Stimulated activated CD4-positive, alpha-beta T cell treated with anti-CD3 and anti-CD28 coated beads, Interleukin-1b, Interleukin-23, amount 100 ng/mL, for 1 hour (primary cell): Measurements from ENCODE around the gene FGF5.
"Not testable (repeated sequence)": the region's sequence is repeated elsewhere in the genome, so short reads cannot be mapped to it uniquely, and the experiment has no call there.

ENCODE experiments used
- DNase-seq, 2 donors: peaks; one replicate each; pipeline ENCODE4 v3.0.0-alpha.2; 2020; ENCODE audit warnings: low read depth in 2 of 2

Gene FGF5

DNA sequence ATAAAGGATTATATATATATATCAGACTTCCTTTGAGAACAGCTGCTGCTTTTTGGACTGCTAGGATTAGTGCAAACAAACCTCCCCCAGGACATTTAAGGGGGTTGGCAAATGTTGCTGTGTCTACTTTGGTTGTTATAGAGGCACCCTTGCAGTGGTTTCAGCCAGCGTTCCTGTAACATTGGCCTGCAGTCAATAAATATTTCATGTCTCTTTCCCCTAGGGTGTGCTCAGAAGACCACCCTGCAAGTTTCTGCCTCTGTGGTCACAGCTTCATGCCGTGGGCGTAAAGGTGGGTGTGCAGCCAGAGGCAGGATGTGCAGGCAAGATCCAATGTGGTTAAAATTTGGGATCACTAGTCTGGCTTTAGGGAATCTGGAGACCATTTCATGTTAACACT lies 28.9 kb downstream of the FGF5 start:
- DNase-seq = no peak

DNA sequence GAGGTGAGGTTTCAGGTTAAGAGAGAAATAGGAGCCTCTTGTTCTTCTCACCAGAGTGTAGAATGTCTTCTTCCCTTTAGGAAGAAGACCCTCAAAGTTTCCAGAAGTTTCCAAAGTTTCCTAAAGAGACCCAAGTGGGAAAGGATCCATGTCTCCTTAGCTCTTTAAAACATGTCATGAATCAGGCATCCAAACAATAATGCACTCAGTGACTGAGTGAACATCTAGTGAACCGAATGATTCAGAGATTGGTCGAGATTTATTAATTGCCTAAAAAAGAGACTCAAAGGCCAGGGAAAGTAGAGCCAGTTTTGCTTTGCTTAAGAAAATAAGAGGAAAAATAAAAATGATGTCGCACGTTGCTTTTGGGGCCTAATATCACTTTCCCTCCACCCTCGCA lies 29.4 kb downstream of the FGF5 start:
- no peak for DNase-seq

DNA sequence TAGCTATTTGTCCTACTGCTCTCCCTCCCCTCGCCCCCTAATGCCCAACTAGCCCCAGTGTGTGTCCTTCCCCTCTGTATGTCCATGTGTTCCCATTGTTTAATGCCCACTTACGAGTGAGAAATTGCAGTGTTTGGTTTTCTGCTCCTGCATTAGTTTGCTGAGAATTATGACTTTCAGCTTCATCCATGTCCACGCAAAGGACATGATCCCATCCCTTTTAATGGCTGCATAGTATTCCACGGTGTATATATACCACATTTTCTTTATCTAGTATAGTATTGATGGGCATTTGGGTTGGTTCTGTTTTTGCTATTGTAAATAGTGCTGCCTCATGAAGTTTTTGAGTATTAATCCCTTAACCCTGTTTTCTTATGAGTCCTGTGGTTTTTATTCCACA lies 35.4 kb downstream of the FGF5 start:
- no peak for DNase-seq

DNA sequence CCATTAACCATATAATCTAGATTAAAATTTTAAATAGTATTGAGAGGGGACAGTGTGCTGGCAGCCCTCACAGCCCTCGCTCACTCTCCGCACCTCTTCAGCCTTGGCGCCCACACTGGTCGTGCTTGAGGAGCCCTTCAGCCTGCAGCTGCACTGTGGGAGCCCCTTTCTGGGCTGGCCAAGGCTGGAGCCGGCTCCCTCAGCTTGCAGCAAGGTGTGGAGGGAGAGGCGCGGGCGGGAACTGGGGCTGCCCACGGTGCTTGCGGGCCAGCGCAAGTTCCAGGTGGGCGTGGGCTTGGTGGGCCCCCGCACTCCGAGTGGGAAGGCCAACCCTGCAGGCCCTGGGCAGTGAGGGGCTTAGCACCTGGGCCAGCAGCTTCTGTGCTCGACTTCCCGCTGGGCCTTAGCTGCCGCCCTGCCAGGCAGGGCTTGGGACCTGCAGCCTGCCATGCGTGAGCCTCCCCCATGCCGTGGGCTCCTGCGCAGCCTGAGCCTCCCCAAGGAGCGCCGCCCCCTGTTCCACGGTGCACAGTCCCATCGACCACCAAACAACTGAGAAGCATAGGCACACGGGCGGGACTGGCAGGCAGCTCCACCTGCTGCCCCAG lies 36.3 kb downstream of the FGF5 start:
- no peak for DNase-seq

DNA sequence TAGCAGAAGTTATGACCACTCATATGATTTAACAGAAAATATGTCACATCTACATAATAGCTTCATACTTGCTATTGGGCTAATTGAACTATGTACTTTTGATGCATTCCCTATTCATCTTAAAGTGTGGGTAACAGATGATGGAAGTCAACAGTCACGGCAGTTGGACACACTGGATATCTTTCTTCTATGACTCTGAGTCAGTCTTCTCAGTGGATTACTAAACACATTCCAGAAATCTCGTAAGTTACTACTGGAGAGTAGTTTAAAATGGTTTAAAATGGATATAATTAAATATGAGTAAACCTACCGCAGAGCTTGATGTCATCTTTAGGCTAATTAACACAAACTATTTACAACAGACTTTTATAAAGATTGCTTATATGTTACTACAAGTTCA lies 39.0 kb downstream of the FGF5 start:
- DNase-seq = no peak

DNA sequence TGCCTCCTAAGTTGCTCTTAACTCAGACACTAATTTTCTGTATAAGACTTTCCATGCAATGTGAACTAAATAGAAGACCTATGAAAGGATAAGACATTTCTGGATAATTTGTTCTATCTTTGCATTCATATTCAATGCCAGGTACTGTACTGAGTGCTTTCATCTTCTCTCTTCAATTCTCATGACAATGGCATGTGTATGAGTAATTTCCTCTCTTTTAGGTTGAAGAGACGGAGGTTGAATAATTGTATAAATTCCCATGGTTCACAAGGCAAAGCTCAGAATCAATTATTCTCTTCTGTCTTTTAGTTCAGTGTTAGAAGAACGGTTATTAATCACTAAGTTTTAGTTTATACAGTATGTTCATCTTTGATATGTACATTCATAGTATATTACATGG lies 39.8 kb downstream of the FGF5 start:
- no peak for DNase-seq

DNA sequence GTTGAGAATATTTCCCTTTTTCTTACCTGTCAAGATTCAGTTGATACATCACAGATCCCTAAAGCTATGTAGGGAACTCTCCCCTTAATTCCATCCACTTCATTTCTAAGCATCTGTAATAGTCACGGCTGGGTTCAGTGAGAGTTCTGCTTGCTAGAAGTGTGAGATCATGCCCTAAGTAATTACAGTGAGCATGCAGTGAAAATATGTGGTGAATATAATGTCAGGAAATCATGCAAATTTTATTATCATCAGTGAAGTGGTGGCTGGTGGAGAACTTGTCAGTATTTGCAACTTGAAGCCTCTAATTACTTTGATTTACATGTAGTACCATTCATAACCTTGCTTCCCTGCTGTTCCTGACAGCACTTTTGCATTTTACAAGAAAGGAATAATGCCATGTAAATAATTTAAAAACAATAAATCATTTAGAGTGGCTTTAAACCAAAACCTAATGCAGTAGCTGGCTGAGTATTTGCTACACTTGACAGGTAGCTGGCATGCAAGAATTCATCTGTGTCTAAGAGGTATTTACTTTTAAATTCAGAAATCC lies 40.8 kb downstream of the FGF5 start:
- DNase-seq = no peak

DNA sequence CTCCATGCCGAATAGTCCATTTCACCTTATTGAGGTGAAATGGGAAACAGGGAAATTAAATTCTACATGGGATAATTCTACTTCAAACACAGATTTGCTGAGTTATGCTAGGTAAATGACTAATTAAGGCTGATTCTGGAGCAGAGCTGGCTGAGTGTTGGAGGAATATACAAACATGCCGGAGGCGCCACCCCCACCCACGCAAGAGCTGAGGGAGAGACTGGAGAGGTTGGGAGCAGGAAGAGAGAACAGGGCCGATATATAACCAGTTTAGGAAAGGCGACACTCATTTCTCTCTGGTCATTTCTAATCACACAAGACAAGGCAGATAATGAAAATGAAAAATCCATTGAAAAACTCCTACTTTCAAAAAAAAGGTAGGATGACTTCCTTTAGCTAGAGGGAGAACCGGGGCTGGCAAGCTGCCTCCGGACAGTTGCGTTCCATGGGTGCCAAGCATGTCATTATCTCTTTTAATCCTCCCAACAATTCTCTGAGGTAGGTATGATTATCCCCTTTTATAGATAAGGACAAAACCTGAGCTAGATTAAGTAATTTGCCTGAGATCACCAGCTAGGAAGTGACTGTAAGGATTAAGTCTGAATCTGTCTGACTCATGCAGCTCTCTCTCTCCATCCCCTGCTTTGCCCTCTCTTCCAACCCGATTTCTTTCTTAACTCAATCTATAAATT lies 41.5 kb downstream of the FGF5 start:
- DNase-seq = no peak

DNA sequence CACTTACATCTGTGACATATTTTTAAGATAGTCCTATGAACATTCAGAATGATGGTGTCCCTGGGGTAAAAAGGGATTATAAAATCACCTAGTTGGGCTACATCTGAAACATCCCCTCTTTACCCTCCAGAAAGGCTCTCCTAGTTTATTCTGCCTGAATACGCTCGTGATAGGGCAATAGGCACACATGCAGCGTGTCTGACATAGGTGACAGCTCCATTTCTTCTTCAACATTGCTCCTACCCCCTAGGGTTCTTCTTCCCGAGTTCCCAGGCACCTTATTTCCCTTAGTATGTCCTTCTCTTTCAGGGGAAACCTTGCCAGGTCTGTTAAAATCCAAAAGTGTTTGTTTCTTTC lies 42.0 kb downstream of the FGF5 start:
- no peak for DNase-seq

DNA sequence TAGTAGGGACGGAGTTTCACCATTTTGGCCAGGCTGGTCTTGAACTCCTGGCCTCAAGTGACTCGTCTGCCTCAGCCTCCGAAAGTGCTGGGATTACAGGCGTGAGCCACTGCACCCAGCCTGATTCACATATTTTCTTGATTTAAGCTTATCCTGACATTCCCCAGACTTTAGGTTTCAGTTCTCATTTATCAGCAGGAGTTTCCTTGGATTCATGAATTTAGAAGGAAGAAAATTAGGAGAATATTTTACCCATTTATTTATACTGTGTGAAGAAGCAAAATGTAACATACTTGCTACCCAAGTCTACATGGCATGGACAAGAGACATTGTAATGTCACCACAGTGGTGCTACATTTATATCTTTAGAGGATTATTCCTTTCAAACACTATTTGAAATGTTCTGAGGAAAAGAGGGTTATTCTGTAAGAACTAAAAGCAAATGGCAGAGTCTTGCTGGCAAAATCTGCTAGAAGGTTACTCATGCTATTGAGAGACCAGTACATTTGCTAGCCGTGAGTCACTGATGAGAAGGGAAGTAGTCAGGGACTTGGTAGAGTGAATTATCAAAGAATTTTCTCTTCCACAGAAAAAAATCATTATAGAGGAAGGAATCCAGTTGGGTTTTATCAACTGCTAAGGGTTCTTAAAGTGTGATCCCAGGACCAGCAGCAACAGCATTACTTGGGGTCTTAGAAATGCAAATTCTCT lies 43.0 kb downstream of the FGF5 start:
- DNase-seq = no peak

DNA sequence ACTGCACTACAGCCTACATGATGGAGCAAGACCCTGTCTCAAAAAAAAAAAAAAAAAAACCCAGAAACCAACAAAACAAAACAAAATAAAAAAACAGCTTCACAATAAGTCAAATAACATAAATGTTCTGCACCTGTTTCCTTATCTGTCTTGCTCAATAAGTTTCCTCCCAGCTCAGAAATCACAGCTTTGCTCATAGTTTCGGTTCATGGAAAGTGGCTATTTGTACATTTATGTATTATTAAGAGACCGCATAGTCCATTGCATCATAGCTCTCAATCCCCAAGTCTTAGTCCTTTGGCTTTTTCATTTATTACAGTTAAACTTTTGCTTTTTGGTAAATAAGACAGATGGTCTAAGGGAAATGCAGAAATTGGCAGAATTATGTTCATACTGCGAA lies 44.7 kb downstream of the FGF5 start:
- DNase-seq = no peak

DNA sequence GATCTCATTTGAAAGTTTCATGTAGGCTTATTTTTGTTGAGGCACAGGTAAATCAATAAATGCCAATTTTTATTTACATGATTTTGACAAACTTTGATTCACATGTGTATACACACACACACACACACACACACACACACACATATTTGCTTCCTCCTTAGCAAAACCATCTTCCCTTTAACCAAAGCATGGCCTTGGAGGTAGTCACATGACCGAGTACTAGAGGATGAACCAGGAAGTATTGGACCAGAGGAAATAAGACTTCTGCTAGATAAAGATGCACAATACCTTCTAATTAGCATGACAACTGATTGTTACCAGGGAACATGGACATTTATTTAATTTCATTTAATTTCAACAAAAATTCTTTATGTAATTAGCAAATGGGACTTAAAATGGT lies 45.7 kb downstream of the FGF5 start:
- no peak for DNase-seq

DNA sequence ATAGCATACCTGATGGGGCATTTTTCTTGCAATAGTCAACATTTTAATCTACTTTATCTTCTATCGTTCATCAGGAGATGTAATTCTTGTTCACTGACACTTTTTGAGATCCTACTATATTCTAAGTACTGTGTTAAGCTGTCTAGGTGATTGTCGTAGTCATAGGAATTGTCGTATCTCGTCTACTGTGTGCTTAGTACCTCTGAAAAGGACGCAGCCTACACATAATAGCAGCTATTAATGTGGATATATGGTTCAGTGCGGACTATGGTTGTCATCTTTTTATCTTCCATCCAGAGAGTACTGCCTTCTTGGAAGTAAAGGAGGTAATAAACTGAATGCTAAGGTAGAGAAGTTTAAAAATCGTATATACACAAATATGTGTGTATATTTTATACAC lies 47.2 kb downstream of the FGF5 start:
- DNase-seq = no peak

DNA sequence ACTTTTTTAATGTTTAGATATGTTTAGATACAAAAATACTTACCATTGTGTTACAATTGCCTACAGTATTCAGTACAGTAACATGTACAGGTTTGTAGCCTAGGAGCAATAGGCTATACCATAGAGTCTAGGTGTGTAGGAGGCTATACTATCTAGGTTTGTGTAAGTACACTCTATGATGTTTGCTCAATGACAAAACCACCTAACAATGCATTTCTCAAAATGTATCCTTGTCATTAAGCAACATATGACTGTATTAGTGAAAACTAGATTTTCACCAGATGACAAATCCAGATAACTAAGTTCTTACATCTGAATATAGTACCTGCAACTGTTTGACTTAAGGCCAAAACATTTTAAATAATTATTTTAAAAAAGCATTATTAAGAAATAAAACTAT lies 49.4 kb downstream of the FGF5 start:
- DNase-seq = not testable (repeated sequence)

DNA sequence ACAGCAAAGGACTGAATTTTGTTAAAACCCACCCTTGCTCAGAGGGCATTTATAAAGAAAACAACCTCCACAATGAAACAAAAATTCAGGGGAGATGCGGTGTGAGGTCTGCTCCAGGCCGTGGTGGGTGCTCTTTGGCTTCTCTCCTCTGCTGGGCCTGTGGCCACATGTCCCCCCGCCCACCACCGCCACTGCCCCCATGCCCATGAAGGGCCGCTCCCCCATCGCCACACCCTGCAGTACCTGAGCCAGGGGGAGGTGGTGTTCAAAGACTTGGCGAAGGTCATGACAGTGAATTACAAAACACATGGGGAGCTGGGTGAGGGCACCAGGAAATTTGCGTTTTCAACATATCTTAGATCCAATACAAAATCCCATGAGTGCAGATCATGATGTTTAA lies 54.9 kb downstream of the FGF5 start:
- DNase-seq = no peak

DNA sequence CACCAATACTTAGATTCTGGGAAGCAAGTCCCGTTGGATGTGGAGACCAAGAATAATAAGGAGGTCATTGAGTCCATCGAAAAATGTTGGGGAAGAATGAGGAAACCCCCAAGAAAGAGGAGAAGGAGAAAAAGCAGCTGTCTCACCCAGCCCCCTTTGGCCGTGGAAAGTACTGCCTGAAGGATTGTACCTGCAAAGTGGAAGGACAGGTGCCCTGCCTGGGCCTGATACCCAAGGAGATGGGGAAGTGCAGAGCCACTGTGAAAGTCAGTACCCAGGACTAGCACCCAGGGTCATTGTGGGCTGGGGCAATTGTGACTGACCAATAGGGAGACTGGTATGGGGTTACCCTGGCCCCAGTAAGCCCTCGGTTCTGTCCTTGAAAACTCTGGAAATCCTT lies 55.3 kb downstream of the FGF5 start:
- DNase-seq = no peak

DNA sequence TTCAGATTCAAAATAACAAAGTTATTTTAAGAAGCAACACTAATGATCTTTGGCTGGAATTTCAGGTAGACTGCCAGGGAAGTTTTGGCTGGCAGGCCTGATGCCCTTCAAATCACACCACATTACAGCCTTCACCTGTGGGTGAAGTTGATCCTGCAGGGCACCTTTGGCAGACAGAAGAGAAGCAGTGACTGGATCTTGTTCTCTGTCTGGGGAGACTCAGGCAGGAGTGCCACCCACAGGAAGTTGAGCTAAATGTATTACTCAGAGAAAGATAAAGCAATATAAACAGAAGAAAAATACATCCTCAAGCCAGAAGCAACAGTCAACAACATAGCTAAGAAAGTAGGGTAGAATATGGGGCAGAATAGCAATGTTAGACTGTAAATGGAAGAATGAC lies 56.3 kb downstream of the FGF5 start:
- no peak for DNase-seq

DNA sequence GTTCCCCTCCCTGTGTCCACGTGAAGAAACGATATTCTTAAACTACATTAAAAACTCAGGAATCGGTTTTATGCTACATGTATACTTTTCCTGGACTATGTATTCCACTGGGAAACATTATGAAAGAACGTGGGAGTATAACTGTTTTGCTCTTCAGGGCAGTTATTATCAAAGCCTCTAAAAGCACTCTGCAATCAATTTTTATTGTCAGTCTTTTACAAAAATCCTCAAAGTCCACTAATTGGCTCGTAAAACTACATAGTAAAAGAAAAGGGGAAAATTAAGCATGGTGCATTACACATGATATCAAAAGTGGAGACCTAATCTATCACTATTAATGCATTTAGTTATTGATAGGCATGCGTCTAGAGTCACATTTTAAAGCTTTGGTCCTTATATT lies 57.7 kb downstream of the FGF5 start:
- DNase-seq = no peak

DNA sequence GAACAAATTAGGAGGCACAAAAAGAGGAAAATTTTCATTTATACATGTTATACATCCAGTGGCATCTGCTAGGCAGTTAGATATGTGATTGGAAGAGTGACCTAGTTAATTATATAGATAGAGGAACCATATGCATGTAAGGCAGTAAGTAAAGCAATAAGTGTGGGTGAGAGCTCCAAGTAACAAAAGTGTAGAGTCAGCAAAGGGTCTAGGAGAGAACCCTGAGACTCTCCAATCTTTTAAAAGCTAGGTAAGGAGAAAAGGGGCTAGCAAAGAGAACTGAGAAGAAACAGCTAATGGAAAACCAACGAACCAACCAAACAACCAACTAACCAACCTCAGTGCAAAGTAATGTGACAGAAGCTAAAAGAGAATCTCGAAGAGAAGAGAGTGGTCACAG lies 65.2 kb downstream of the FGF5 start:
- DNase-seq = no peak

DNA sequence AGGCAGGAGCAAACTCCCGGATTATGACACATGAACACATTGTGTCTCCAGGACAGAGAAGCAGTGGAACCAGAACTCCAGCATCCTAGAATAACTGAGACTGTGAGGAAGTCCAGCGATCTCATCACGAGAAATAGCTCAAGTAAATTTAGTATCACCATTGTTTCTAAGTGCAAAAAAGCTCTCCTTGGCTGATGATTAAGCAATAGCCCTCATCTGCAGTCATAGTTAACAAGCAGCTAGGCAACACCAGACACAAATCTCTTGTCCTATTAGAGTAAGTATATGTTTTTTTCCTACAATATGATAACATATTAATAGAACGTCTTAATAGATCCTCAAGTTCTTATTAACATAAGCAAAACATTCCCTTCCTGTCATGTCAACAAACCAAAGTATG lies 66.7 kb downstream of the FGF5 start:
- DNase-seq = no peak

DNA sequence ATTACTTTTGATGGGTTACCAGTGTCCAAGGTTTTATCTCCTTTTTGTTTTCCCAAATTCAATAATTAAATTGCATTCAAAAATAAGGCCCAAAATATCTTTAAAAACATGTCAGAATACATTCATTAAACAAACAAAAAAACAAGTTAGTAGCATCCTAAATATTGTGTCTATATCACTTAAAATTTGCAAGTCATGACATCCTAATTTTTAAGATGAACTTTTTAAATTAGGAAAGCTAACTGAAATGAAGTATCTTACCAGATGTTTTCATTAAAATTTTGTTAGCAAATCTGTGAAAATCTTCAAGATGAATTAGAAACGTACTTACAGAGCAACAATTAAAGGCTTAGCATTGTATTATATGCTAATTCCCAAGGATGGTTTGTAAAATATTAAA lies 68.1 kb downstream of the FGF5 start:
- no peak for DNase-seq

DNA sequence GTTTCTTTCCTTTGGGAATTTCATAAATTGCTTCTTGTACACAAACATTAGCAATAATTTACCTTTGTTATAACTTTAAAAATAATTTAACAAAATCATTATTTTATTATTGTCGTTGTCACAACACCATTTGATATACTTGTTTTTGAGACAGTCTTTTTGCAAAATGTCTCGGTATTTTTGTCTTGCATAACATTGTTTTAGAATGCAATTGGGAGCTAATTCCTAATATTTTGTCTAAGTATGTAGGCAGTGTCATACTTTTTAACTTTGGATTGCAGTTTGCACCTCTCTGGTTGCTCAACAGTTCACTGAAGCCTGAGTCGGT lies 68.7 kb downstream of the FGF5 start:
- no peak for DNase-seq
